Cardiac fibroblast (primary cell): ENCODE results near the gene COG5.

Source experiments
- DNase-seq, 2 donors: peaks; one replicate each; pipeline versions ENCODE4 v3.0.0 to v3.0.0-alpha.2; 2010; ENCODE audit warnings: low read depth in 2 of 2
- H3K4me3 ChIP-seq, 2 donors: replicated peaks in 1 of 2; 1 replicate in 1 of 2; 2 replicates in 1 of 2; pipeline ENCODE4 v1.5.1; 2011; ENCODE audit warnings: low read depth in 2 of 2, low read length in 2 of 2, mild to moderate bottlenecking in 2 of 2, moderate library complexity in 1 of 2
- TF ChIP-seq, protein P1 (sequence below): IDR thresholded peaks from one replicate; pipeline ENCODE4 v1.5.1; 2011; ENCODE audit warnings: low read depth, mild to moderate bottlenecking, low read length, inconsistent platforms

The COG5 gene

DNA sequence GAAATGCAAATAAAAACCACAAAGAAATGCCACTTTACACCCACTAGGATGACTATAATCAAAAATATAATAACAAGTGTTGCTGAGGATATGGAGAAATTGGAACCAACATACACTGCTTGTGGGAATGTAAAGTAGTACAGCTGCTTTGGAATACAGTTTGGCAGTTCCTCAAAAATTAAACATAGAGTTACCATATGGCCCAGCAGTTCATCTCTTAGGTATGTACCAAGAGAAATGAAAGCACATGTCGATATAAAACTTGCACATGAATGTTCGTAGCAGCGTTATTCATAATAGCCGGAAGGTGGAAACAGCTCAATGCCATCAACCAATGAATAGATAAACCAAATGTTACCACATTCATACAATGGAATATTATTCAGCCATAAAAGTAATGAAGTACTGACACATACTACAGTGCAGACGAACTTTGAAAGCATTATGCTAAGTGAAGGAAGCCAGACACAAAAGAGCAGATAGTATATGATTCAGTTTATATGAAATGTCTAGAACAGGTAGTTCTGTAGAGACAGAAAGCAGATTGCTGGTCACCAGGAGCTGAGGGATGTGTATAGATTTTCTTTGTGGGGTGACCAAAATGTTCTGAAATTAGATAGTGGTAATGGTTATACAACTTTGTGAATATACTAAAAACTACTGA, 28.8 kb upstream of the COG5 start:
- peak; percentile 30 to 77 for DNase-seq

DNA sequence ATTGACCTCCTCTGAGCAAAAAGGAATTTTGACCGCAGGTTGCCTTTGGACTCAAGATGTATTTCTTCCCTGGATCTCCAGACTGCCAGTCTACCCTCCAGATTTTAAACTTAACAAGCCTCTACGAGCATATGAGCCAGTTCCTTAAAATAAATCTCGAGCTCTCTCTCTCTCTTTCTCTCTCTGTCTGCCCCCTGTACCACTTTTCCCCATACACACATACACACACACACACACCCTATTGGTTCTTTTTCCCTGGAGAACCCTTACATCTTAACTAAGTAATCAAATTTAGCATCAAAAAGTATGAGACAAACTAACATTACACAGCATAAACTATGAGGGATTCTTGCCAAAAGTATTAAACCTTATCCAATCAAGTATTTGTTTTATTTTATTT, 27.7 kb upstream of the COG5 start:
- TF ChIP-seq, protein P1, sequence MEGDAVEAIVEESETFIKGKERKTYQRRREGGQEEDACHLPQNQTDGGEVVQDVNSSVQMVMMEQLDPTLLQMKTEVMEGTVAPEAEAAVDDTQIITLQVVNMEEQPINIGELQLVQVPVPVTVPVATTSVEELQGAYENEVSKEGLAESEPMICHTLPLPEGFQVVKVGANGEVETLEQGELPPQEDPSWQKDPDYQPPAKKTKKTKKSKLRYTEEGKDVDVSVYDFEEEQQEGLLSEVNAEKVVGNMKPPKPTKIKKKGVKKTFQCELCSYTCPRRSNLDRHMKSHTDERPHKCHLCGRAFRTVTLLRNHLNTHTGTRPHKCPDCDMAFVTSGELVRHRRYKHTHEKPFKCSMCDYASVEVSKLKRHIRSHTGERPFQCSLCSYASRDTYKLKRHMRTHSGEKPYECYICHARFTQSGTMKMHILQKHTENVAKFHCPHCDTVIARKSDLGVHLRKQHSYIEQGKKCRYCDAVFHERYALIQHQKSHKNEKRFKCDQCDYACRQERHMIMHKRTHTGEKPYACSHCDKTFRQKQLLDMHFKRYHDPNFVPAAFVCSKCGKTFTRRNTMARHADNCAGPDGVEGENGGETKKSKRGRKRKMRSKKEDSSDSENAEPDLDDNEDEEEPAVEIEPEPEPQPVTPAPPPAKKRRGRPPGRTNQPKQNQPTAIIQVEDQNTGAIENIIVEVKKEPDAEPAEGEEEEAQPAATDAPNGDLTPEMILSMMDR = no peak
- no peak overlapping the region for H3K4me3 ChIP-seq
- DNase-seq = peak in 1 of 2 donors; percentile 27

More for the DNA sequence above, 28.8 kb upstream of the COG5 start:
- TF ChIP-seq, protein P1 = no peak
- H3K4me3 ChIP-seq = no peak overlapping the region

DNA sequence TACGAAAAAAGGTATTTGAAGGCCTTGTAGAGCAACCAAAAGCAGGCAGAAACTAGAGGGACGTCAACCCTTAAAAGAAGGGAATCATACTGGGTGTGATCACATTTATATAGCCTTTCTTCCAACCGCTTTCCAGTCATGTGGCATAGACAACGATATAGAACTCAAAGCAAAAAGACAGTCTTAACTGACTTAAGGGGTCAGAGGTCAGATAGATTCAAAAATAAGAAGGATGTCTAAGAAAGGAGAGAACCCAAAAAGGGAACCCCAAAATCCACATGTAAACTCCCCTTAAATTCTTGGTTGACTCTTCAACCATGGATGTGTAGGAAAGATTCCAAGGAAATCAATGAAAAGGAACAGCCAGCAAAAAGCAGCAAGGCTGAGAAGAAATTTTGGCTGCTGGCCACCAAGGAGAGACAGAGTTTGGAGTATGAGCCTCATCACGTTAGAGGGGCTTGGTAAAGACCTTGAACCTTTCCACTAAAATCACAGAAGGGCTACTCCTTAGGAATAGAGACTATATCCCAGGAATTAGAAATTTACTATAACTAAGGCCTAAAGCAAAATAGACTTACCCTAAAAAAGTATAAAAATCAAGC, 24.9 kb upstream of the COG5 start:
- no peak for DNase-seq
- H3K4me3 ChIP-seq = no peak overlapping the region
- TF ChIP-seq, protein P1 = no peak

DNA sequence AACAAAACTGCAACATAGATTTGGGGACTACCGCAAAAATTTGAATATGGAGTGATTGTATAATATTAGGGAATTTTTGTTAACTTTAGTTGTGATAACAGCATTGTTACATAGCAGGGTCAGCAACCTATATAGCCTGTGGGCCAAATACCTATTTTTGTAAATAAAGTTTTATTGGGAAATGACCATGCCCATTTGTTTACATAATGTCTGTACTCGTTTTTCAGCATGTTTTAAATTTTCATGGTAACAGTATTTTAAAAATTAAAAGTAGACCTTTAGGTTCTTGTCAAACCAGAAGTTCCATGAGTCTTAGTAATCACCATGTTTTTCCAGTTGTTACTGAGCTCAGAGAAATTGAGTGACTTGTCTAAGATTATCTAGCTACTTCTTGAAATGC, 21.0 kb upstream of the COG5 start:
- TF ChIP-seq, protein P1 = no peak
- no peak overlapping the region for H3K4me3 ChIP-seq
- DNase-seq = no peak

DNA sequence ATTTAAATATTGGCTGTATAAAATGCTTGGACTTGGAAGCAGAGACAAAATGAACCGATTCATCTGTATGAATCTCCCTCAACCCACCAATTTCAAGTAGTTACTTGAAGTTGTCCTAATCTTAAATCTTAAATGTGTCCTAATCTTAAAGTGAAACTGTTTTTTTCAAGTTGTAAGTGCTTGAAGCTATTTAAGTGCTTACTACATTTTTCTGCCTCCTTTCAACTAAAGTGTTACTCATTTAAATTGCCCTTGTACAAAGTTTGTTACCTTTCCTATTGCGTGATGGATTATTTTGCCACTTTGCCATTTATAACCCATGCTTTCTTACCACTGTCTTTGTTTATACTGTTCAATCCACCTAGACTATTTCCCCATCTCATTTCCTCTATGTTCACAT, 19.2 kb upstream of the COG5 start:
- DNase-seq = no peak
- no peak overlapping the region for H3K4me3 ChIP-seq
- TF ChIP-seq, protein P1 = no peak

DNA sequence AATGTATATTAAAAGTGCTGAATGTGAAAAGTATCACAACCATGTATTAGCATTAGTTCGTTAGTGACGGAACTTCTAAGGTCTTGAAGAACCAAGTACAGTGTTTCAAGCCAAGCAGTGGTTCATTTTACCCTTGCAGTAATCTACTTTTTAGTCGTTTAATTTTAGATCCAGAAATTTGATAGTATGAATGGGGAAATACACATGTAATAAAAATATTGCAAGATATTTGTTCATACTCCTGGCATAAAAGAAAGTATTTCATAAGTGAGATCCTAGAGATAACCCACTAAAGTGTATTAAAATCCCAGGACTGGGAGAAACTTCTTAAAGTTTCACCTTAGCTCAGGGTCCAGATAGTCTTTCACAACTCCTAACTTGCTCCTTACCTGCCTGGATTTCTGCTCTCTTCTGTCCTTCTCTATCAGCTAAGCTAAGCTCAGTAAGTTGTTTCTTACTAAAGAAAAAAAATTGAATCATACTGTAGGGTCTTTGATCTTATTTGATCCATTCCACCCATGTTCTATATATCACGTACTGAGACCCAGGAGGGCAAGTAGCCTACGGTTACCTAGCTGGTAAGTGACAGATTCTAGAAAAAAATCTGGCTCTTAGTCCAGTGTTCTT, 17.8 kb upstream of the COG5 start:
- TF ChIP-seq, protein P1 = no peak
- no peak for DNase-seq
- peak overlapping the region in 1 of 2 donors; percentile 80 for H3K4me3 ChIP-seq
